HG03280 (cell line): Measurements from ENCODE around the gene PLEKHA7.
"Not testable (repeated sequence)": the region's sequence is repeated elsewhere in the genome, so short reads cannot be mapped to it uniquely, and the experiment has no call there.

Experiments
- ATAC-seq: cut with Tn5 transposase; IDR thresholded peaks from one replicate; pipeline ENCODE4 v1.9.1; 2021; ENCODE audit warnings: mild to moderate bottlenecking, moderate library complexity; ENCODE audit not compliant: unreplicated experiment

Gene PLEKHA7

GRCh38 chr11:16979703-16980622 is 34.3 kb downstream of the PLEKHA7 start:
- ATAC-seq = no peak

GRCh38 chr11:16977994-16978315 is 36.3 kb downstream of the PLEKHA7 start:
- ATAC-seq = no peak

- no peak for ATAC-seq
Observed at GRCh38 chr11:16977136-16977993, 36.8 kb downstream of the PLEKHA7 start.

GRCh38 chr11:16976379-16976778 is 37.8 kb downstream of the PLEKHA7 start:
- ATAC-seq = no peak

- no peak for ATAC-seq
Observed at GRCh38 chr11:16975906-16976305, 38.3 kb downstream of the PLEKHA7 start.

- ATAC-seq = no peak
Observed at GRCh38 chr11:16973338-16973964, 40.8 kb downstream of the PLEKHA7 start.

- ATAC-seq = no peak
Observed at GRCh38 chr11:16969010-16969999, 44.9 kb downstream of the PLEKHA7 start.

GRCh38 chr11:16968196-16968595 is 46.0 kb downstream of the PLEKHA7 start:
- ATAC-seq = no peak

GRCh38 chr11:16966930-16967671 is 47.1 kb downstream of the PLEKHA7 start:
- ATAC-seq = no peak

DNA sequence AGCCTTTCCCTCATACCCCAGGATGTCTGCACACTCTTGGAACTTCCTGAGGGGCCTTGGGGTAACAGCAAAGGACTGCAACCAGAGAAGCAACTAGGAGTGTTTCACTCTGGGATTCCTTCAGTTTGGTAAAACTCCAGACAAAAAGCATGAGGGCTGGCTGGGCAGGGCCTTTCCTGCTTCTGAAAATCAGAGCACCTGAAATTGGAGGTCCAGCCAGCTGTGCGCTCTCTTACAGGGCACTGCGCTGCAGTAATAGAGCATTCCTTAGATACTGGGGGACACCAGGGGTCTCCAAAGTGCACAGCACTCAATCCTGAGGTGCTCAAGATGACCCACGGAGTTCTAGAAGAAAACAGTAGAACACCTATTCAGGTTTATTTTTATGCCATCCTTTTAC is 49.7 kb downstream of the PLEKHA7 start:
- no peak for ATAC-seq

GRCh38 chr11:16963316-16963876 is 50.8 kb downstream of the PLEKHA7 start:
- no peak for ATAC-seq

DNA sequence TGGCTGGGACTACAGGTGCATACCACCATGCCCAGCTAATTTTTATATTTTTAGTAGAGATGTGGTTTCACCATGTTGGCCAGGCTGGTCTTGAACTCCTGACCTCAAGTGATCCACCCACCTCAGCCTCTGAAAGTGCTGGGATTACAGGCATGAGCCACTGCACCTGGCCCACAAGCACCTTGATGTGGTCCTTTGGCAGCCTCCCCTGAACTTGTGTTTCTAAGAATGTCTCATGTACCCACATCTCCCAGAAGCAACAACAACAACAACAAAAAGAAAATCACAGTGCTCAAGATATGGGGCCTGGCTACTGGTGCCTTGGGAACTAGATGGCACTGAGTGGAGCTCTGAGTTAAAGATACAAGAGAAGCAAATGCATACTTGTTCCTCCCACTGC is 51.6 kb downstream of the PLEKHA7 start:
- ATAC-seq = not testable (repeated sequence)

- ATAC-seq = no peak
Observed at GRCh38 chr11:16962146-16962545, 52.1 kb downstream of the PLEKHA7 start.

- no peak for ATAC-seq
Observed at GRCh38 chr11:16960250-16960649, 54.0 kb downstream of the PLEKHA7 start.

DNA sequence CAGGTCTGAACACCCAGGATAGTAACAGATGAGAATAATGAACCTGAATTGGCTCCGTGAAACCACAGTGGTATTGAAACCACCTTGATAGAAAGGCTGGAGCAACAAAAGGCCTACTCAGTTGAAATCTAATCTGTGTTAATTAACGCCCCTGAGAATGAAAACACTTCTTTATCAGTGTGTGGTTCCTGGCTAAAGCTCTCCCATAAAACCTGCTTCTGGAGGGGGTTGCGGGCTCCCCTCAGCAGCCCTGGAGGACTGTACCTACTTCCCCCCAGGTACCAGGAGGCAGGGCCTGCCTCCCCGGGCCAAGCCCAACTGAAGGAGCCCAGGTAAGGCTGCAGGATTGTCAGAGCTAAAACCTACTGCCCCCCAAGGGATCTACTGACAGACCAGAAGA is 54.6 kb downstream of the PLEKHA7 start:
- ATAC-seq = no peak

GRCh38 chr11:16958833-16959232 is 55.4 kb downstream of the PLEKHA7 start:
- ATAC-seq = no peak

DNA sequence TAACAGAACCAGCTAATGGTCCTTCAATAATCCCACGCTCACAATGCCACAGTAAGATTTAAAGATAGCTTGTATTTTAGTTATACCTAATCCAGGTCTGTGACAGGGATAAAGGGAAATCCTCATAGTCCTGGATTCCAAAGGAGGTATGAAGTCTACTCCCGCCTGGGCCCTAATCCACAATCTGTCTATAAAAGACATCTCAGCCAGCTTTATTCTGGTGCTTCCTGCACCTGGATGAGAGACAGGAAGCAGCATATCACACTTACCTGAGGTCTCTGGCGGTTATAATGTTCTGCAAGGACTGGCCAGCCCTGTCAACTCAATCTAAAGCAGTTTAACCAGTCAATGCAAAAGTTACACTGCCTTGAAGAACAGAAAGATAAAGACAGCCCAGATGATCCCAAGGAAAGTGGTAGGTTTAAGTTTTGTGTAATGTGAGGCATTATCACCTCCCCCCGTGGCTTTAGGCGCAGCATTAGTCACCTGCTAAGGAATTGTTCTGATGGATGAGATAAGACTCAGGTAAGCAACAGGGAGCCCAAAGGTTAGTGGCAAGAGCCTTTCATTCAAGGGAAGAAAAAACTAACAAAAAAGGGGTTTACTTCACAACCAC is 57.6 kb downstream of the PLEKHA7 start:
- no peak for ATAC-seq

- no peak for ATAC-seq
Observed at GRCh38 chr11:16953663-16954062, 60.6 kb downstream of the PLEKHA7 start.
